SHP77 (cell line): ENCODE measurements around the gene TUBB4B.
"Not testable (repeated sequence)": the region's sequence is repeated elsewhere in the genome, so short reads cannot be mapped to it uniquely, and the experiment has no call there.

Source experiments
- DNase-seq, 2 experiments: peaks; one replicate each; lab custom pipeline; 2025; lab: John Stamatoyannopoulos, UW

Gene TUBB4B

GRCh38 chr9:137251490-137252268, 10.6 kb downstream of the TUBB4B start:
- no peak for DNase-seq

DNA sequence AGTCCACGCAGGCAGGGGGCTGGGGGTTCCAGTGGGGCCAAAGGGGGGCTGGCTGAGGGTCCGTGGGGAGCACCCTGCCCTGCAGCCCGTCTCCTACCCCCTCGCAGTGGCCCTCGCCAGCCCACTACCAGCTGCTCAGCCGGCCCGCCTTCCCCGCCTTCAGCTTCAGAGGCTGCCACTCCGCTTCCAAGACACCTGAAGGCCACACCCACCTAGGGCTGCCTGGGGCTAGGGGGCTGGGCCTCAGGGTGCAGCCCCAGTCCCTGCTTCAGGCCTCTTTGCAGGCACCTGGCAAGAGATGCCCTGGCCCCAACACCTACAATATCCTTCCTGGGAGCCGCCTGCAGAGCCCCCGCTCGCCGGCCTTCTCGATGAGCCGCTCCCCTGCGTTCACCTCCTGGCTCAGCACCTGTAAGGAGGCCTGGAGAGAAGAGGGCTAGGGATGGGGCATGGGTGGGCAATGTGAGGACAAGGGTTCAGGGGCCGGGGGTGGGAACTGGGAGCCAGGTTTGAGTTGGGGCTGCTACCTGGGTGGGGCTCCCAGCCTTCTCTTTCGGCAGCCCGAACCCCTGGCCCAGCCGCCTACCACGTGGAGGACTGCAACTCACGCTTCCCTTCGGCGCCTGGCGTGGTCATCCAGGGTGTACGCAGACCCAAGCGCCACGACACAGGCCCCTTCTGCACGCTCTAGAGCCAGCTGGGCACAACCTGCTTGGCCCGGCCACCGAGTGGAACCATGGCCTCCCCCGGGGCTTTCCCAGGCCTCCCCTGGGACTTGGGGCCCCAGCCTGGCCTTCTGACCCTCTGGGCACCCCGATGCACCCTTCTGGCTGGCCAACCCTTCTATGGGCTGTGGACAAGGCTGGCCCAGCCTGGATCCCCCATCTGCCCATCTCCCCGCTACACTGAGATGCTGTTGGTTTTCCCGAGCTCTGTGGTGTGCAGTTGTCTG, 11.7 kb downstream of the TUBB4B start:
- DNase-seq = no peak

- DNase-seq = no peak
Measured at GRCh38 chr9:137253717-137254623, 12.9 kb downstream of the TUBB4B start.

GRCh38 chr9:137254624-137255447, 13.7 kb downstream of the TUBB4B start, which contains the start of gene NELFB:
Gene NELFB (plus strand): TSS chr9:137255327.
- DNase-seq = peak; percentile 76 to 79

- peak in 1 of 2 experiments; percentile 54 for DNase-seq
Measured at GRCh38 chr9:137255448-137256114, 14.5 kb downstream of the TUBB4B start.

DNA sequence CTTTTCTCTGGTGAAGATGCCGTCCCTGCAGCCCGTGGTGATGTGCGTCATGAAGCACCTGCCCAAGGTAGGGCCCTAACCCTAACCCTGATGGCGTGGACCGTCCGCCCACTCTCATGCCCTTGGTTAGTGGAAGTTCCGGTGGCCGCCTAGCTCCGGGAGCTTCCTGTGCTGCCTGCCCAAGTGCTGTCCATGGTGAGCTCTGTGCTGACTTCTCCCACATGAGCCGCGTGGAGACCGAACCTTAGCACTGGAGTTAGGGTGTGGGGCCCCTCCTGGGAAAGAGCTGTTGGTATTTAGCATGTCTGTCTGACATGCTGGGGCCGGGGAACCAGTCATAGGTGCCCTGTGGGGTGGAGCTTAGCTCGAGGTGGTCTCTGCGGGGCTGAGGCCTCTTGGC, 15.3 kb downstream of the TUBB4B start:
- no peak for DNase-seq

GRCh38 chr9:137256856-137257255, 15.8 kb downstream of the TUBB4B start:
- DNase-seq = no peak

DNA sequence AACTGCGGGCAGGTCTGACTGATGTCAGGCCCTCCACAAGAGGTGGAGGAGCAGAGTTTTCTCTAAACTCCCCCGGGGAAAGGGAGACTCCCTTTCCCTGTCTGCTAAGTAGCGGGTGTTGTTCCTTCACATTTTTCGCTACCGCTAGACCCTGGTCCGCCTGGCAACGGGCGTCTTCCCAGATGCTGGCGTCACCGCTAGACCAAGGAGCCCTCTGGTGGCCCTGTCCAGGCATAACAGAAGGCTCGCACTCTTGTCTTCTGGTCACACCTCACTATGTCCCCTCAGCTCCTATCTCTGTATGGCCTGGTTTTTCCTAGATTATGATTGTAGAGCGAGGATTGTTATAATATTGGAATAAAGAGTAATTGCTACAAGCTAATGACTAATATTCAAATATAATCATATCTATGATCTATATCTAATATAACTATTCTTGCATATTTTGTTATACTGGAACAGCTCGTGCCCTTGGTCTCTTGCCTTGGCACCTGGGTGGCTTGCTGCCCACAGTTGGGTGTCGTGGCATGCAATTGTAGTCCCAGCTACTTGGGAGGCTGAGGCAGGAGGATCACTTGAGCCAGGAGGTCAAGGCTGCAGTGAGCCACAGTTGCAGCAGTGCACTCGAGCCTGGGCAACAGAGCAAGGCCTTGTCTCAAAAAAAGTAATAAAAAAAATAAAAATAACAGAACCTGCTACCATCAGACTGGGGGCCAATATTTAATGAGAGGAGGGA, 21.3 kb downstream of the TUBB4B start:
- not testable (repeated sequence) for DNase-seq

- no peak for DNase-seq
Measured at GRCh38 chr9:137262909-137263285, 21.8 kb downstream of the TUBB4B start.

DNA sequence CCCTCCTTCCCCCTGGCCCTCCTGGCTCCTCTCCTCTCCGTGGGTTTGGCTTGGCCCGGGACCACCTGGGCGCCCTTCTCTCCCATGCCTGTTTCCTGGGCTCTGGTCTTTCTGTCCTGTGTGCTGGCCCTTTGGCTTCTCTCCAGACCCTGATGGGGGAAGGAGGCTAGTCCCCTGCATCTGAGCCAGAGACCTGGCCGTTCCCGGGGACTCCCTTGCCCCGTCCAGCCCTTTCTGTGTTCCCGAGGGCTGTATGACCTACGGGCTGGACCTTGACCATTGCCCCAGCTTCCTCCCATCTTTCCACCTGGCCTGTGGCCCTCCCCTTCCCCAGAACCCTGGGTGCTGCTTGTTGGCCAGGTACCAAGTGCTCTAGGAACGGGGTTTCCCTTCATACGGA, 22.4 kb downstream of the TUBB4B start:
- no peak for DNase-seq

GRCh38 chr9:137264067-137264466, 23.0 kb downstream of the TUBB4B start:
- DNase-seq = no peak

- no peak for DNase-seq
Measured at GRCh38 chr9:137265496-137266161, 24.5 kb downstream of the TUBB4B start.

GRCh38 chr9:137266162-137266527, 25.1 kb downstream of the TUBB4B start:
- no peak for DNase-seq

DNA sequence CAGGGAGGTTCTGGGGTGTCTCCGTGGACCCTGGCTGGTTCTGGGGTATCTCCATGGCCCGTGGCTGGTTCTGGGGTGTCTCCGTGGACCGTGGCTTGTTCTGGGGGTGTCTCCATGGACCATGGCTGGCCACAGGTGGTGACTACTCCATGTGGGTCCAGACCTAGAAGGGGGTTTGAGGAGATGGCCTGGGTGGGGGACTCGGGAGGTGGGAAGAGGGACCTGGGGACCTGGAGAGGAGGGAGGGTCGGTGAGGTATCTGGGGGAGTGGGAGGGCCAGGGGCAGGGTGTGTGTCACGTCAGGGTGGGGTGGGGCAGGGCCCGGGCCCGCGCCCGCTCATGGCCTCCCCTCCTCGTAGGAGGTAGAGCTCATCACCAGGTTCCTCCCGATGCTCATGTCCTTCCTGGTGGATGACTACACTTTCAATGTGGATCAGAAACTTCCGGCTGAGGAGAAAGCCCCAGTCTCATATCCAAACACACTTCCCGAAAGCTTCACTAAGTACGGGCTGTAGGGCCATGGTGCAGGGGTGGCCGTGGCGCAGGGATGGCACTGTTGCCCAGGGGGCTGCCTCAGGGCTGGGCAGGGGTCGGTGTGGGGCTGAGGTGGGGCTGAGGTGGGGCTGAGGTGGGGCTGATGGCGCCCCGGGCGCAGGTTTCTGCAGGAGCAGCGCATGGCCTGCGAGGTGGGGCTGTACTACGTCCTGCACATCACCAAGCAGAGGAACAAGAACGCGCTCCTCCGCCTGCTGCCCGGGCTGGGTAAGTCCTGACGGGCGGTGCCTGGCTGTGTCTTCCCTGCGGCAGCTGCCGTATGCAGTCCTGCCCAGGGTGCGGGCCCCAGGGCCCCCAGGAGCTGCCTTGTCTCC, 25.7 kb downstream of the TUBB4B start:
- no peak for DNase-seq

DNA sequence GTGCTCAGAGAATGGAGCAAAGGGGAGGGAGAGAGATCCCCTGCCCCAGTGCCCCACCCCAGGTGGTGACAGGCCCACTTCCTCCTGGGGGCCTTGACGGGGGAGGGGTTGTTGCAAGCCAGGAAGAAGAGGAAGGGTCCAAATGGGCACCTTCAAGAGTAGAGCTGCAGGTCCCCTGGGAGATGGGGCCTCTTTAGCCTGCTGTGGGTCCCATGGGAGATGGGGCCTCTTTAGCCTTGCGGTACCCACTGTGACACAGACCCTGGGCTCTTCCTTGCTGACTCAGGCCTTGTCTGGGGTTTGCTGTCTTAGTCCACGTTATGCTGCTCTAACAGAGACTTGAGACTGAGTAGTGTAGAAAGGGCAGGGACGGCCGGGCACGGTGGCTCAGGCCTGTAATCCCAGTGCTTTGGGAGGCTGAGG, 26.9 kb downstream of the TUBB4B start:
- DNase-seq = no peak

DNA sequence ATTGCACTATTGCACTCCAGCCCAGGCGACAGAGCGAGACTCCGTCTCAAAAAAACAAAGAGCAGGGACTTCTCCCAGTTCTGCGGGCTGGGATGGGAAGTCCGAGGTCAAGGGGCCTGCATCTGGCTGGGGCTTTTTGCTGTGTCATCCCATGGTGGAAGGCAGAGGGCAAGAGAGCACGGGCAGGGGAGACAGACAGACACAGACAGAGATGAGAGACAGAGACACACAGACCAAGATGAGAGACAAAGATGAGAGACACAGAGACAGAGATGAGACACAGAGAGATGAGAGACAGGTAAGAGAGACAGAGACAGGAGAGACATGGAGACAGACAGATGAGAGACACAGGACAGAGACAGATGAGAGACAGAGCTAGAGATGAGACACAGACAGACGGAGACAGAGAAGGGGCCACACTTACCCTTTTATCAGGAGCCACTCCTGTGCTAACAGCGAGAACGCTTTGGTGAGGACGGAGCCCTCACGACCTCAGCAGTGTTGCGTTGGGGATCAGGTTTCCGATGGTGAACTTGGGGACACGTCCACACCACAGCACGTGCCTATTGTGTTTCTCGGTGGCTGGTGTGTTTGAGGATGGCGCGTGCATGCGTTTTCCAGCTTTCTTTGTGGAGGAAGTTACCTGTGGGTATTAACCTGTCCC, 27.6 kb downstream of the TUBB4B start:
- no peak for DNase-seq

GRCh38 chr9:137269231-137269772, 28.2 kb downstream of the TUBB4B start:
- peak in 1 of 2 experiments; percentile 64 for DNase-seq
